Mesenchymal stem cell (in vitro differentiated cells and primary cell): ENCODE measurements around the gene DAD1.
A peak's percentile ranks its signal among the peaks of the same experiment; 100 is the strongest.

Experiments
- DNase-seq: peaks from one replicate; pipeline ENCODE4 v3.0.0-alpha.2; 2013
- H2AFZ ChIP-seq: one replicate; pipeline ENCODE4 v1.6.1; 2013; ENCODE audit warnings: low read depth, mild to moderate bottlenecking, control low read depth, inconsistent platforms, low read length, moderate library complexity
- H2AK5ac ChIP-seq: 2 replicates; pipeline ENCODE4 v1.6.1; 2013; ENCODE audit warnings: low read length, moderate library complexity, mild to moderate bottlenecking, inconsistent platforms; ENCODE audit not compliant: severe bottlenecking
- H2BK120ac ChIP-seq: one replicate; pipeline ENCODE4 v1.6.1; 2013; ENCODE audit warnings: low read depth, mild to moderate bottlenecking, inconsistent platforms, low read length, moderate library complexity
- H2BK12ac ChIP-seq, 2 experiments: one replicate each; pipeline ENCODE4 v1.6.1; 2013; ENCODE audit warnings: inconsistent platforms in 2 of 2, low read length in 2 of 2, mild to moderate bottlenecking in 2 of 2, moderate library complexity in 2 of 2, control low read depth in 1 of 2
- H2BK15ac ChIP-seq: one replicate; pipeline ENCODE4 v1.6.1; 2013; ENCODE audit warnings: mild to moderate bottlenecking, low read depth, inconsistent platforms; ENCODE audit not compliant: poor library complexity, severe bottlenecking
- H2BK5ac ChIP-seq: 2 replicates; pipeline ENCODE4 v1.6.1; 2013; ENCODE audit warnings: low read depth, mild to moderate bottlenecking, low read length, control low read depth, inconsistent platforms; ENCODE audit not compliant: poor library complexity, severe bottlenecking
- H3K14ac ChIP-seq, 2 experiments: one replicate each; pipeline ENCODE4 v1.6.1; 2013; ENCODE audit warnings: inconsistent platforms in 2 of 2, low read length in 2 of 2, control low read depth in 1 of 2, mild to moderate bottlenecking in 1 of 2, moderate library complexity in 1 of 2
- H3K18ac ChIP-seq, 2 experiments: one replicate each; pipeline ENCODE4 v1.6.1; 2013; ENCODE audit warnings: inconsistent platforms in 2 of 2, low read length in 2 of 2, control low read depth in 1 of 2, low read depth in 1 of 2, mild to moderate bottlenecking in 1 of 2
- H3K23ac ChIP-seq, 2 experiments: one replicate each; pipeline ENCODE4 v1.6.1; 2013; ENCODE audit warnings: inconsistent platforms in 2 of 2, low read length in 2 of 2, mild to moderate bottlenecking in 2 of 2, moderate library complexity in 2 of 2, control low read depth in 1 of 2
- H3K27ac ChIP-seq: 2 replicates; pipeline ENCODE4 v1.5.1; 2013; ENCODE audit warnings: mild to moderate bottlenecking, moderate library complexity, low read length, control low read depth, inconsistent platforms; ENCODE audit not compliant: poor library complexity, severe bottlenecking
- H3K27me3 ChIP-seq, 2 experiments: 2 replicates each; pipeline versions ENCODE4 v1.6.1 to v1.7.0; 2013; ENCODE audit warnings: low read length in 2 of 2, mild to moderate bottlenecking in 2 of 2, moderate library complexity in 2 of 2, control low read depth in 1 of 2, inconsistent platforms in 1 of 2; ENCODE audit not compliant: control insufficient read depth in 1 of 2, insufficient read depth in 1 of 2
- H3K36me3 ChIP-seq, 2 experiments: 2 replicates each; pipeline versions ENCODE4 v1.6.1 to v1.7.0; 2013; ENCODE audit warnings: low read length in 2 of 2, control low read depth in 1 of 2, inconsistent platforms in 1 of 2, low read depth in 1 of 2, mild to moderate bottlenecking in 1 of 2; ENCODE audit not compliant: insufficient read depth in 2 of 2, control insufficient read depth in 1 of 2
- H3K4ac ChIP-seq, 2 experiments: one replicate each; pipeline ENCODE4 v1.6.1; 2013; ENCODE audit warnings: inconsistent platforms in 2 of 2, low read length in 2 of 2, mild to moderate bottlenecking in 2 of 2, moderate library complexity in 2 of 2, control low read depth in 1 of 2, low read depth in 1 of 2
- H3K4me1 ChIP-seq: 2 replicates; pipeline ENCODE4 v1.6.1; 2013; ENCODE audit warnings: low read depth, low read length, control low read depth; ENCODE audit not compliant: control insufficient read depth, insufficient read depth
- H3K4me2 ChIP-seq: 2 replicates; pipeline ENCODE4 v1.6.1; 2013; ENCODE audit warnings: low read length, mild to moderate bottlenecking, inconsistent platforms; ENCODE audit not compliant: poor library complexity, severe bottlenecking
- H3K4me3 ChIP-seq, 2 experiments: 2 replicates each; pipeline versions ENCODE4 v1.5.1 to v1.7.0; 2013; ENCODE audit warnings: low read length in 2 of 2, mild to moderate bottlenecking in 2 of 2, control low read depth in 1 of 2, low read depth in 1 of 2; ENCODE audit not compliant: insufficient read depth in 1 of 2
- H3K79me1 ChIP-seq: replicated peaks from 2 replicates; pipeline ENCODE4 v1.6.1; 2013; ENCODE audit warnings: mild to moderate bottlenecking, control low read depth, low read length, inconsistent platforms; ENCODE audit not compliant: poor library complexity, severe bottlenecking
- H3K9ac ChIP-seq: 2 replicates; pipeline ENCODE4 v1.7.0; 2013; ENCODE audit warnings: mild to moderate bottlenecking, low read length, moderate library complexity
- H3K9me3 ChIP-seq: 2 replicates; pipeline ENCODE4 v1.7.0; 2013; ENCODE audit warnings: mild to moderate bottlenecking, low read length; ENCODE audit not compliant: control insufficient read depth
- H4K8ac ChIP-seq: one replicate; pipeline ENCODE4 v1.6.1; 2013; ENCODE audit warnings: inconsistent platforms, mild to moderate bottlenecking, low read length, moderate library complexity
- H4K91ac ChIP-seq: one replicate; pipeline ENCODE4 v1.6.1; 2013; ENCODE audit warnings: mild to moderate bottlenecking, low read length, inconsistent platforms
- WGBS: methylation state at CpG from one replicate; pipeline ENCODE4 v1.1.7; 2013; ENCODE audit warnings: mixed read lengths; 5-methylcytosine and 5-hydroxymethylcytosine counted together

The DAD1 gene

GRCh38 chr14:22531451-22532344 lies 57.3 kb downstream of the DAD1 start:
- H3K27me3 ChIP-seq: no peaks in the 10 kb centered on the region
- no peak overlapping the region for H4K91ac ChIP-seq
- no peak overlapping the region for H3K9ac ChIP-seq
- H2BK120ac ChIP-seq: no peak overlapping the region
- no peak overlapping the region for H3K14ac ChIP-seq
- no peak overlapping the region for H2AFZ ChIP-seq
- no peak overlapping the region for H2BK5ac ChIP-seq
- peak overlapping the region; percentile 63 to 68 for H2BK12ac ChIP-seq
- H3K4me3 ChIP-seq: no peak overlapping the region
- no peak for DNase-seq
- H3K36me3 ChIP-seq: no peaks in the 10 kb centered on the region
- peaks cover 6% of the 10 kb centered on the region for H3K4me1 ChIP-seq
- 95% methylated on average over 5 of the region's 5 CpGs for WGBS
- H4K8ac ChIP-seq: no peak overlapping the region
- H2BK15ac ChIP-seq: no peak overlapping the region
- no peak overlapping the region for H3K23ac ChIP-seq
- H2AK5ac ChIP-seq: no peak overlapping the region
- H3K27ac ChIP-seq: no peak overlapping the region
- H3K4ac ChIP-seq: peak overlapping the region in 1 of 2 experiments; percentile 58
- H3K79me1 ChIP-seq: no peaks in the 10 kb centered on the region
- H3K18ac ChIP-seq: peak overlapping the region in 1 of 2 experiments; percentile 29
- no peak overlapping the region for H3K4me2 ChIP-seq
- no peaks in the 10 kb centered on the region for H3K9me3 ChIP-seq

- Histone ChIP-seq H2AK5ac (no peak overlapping the region), H2BK12ac (no peak overlapping the region), H2AFZ (no peak overlapping the region), H3K4ac (no peak overlapping the region), H3K36me3 (no peaks in the 10 kb centered on the region), H3K23ac (no peak overlapping the region), H3K27ac (no peak overlapping the region), H2BK15ac (no peak overlapping the region), H3K9ac (no peak overlapping the region), H3K27me3 (no peaks in the 10 kb centered on the region), H4K91ac (no peak overlapping the region), H3K4me2 (no peak overlapping the region), H3K18ac (no peak overlapping the region), H2BK120ac (no peak overlapping the region), H3K4me3 (no peak overlapping the region), H4K8ac (no peak overlapping the region), H2BK5ac (no peak overlapping the region), H3K79me1 (no peaks in the 10 kb centered on the region), H3K9me3 (no peaks in the 10 kb centered on the region), H3K4me1 (peaks cover 5% of the 10 kb centered on the region), H3K14ac (no peak overlapping the region)
- 59% methylated on average over 1 of the region's 1 CpG for whole genome bisulfite sequencing
- DNase-seq: no peak
These were observed 58.9 kb downstream of the DAD1 start for GRCh38 chr14:22530127-22530526.

GRCh38 chr14:22526744-22527143 lies 62.3 kb downstream of the DAD1 start:
- WGBS: no CpG with 5 or more reads among the region's 1 CpG
- Histone ChIP-seq H2BK120ac (no peak overlapping the region), H3K27me3 (no peaks in the 10 kb centered on the region), H3K79me1 (no peaks in the 10 kb centered on the region), H2BK15ac (no peak overlapping the region), H2AFZ (no peak overlapping the region), H3K23ac (no peak overlapping the region), H3K4ac (no peak overlapping the region), H3K9ac (no peak overlapping the region), H3K4me2 (no peak overlapping the region), H3K4me3 (no peak overlapping the region), H4K8ac (no peak overlapping the region), H3K9me3 (no peaks in the 10 kb centered on the region), H4K91ac (no peak overlapping the region), H3K27ac (no peak overlapping the region), H2BK5ac (no peak overlapping the region), H2BK12ac (no peak overlapping the region), H3K4me1 (no peaks in the 10 kb centered on the region), H3K36me3 (no peaks in the 10 kb centered on the region), H2AK5ac (no peak overlapping the region), H3K14ac (no peak overlapping the region), H3K18ac (no peak overlapping the region)
- no peak for DNase-seq

- 89% methylated on average over 5 of the region's 5 CpGs for WGBS
- Histone ChIP-seq H2BK15ac (no peak overlapping the region), H4K8ac (no peak overlapping the region), H3K79me1 (no peaks in the 10 kb centered on the region), H2BK5ac (no peak overlapping the region), H2BK120ac (no peak overlapping the region), H3K27me3 (no peaks in the 10 kb centered on the region), H3K9ac (no peak overlapping the region), H3K4me1 (no peaks in the 10 kb centered on the region), H3K14ac (no peak overlapping the region), H4K91ac (no peak overlapping the region), H2BK12ac (no peak overlapping the region), H3K27ac (no peak overlapping the region), H2AK5ac (no peak overlapping the region), H3K9me3 (no peaks in the 10 kb centered on the region), H3K4me3 (no peak overlapping the region), H3K4me2 (no peak overlapping the region), H3K36me3 (no peaks in the 10 kb centered on the region), H3K4ac (no peak overlapping the region), H3K23ac (no peak overlapping the region), H2AFZ (no peak overlapping the region), H3K18ac (no peak overlapping the region)
- DNase-seq: no peak
These were observed 62.8 kb downstream of the DAD1 start for GRCh38 chr14:22526218-22526617.
